ENCODE measurements around the gene OR10H1. TPM values are rescaled to one million over a fixed set of nuclear protein-coding genes. Genes with fewer than 3 reads are reported as not detected.
"Not testable (repeated sequence)": the region's sequence is repeated elsewhere in the genome, so short reads cannot be mapped to it uniquely, and the experiment has no call there.

The OR10H1 gene
- total and polyA plus RNA-seq, 10 donors = not detected

GRCh38 chr19:15788594-15789270 is 26.7 kb downstream of the OR10H1 start:
- Histone ChIP-seq H3K27ac (no peak overlapping the region), H3K36me3 (no peaks in the 10 kb centered on the region), H3K9me3 (no peaks in the 10 kb centered on the region), H3K4me3 (no peak overlapping the region), H3K27me3 (replicated peaks in 1 of 7) (peaks cover 0 to 47% (median 0%) of the 10 kb centered on the region in 7 donors), H3K4me1 (no peaks in the 10 kb centered on the region)
- WGBS, 5 donors = 73 to 86% (median 78%) methylated on average over 4 of the region's 4 CpGs
- intact Hi-C loops (cut with DNase I; ENCODE audit: low total_unique reads) = no loop called here
- TF ChIP-seq POLR2AphosphoS5 (IDR thresholded peaks at IDR 0.05) (no peak), POLR2A (IDR thresholded peaks at IDR 0.05) (no peak)
- TF ChIP-seq, protein P1, sequence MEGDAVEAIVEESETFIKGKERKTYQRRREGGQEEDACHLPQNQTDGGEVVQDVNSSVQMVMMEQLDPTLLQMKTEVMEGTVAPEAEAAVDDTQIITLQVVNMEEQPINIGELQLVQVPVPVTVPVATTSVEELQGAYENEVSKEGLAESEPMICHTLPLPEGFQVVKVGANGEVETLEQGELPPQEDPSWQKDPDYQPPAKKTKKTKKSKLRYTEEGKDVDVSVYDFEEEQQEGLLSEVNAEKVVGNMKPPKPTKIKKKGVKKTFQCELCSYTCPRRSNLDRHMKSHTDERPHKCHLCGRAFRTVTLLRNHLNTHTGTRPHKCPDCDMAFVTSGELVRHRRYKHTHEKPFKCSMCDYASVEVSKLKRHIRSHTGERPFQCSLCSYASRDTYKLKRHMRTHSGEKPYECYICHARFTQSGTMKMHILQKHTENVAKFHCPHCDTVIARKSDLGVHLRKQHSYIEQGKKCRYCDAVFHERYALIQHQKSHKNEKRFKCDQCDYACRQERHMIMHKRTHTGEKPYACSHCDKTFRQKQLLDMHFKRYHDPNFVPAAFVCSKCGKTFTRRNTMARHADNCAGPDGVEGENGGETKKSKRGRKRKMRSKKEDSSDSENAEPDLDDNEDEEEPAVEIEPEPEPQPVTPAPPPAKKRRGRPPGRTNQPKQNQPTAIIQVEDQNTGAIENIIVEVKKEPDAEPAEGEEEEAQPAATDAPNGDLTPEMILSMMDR (IDR thresholded peaks at IDR 0.05 in 8 of 11, conservative IDR thresholded peaks at IDR 0.05 in 3 of 11) = no peak
- no peak for DNase-seq

GRCh38 chr19:15787611-15788155 is 27.8 kb downstream of the OR10H1 start, which contains the start of gene OR10H5:
Gene OR10H5, plus strand, starts transcription at chr19:15787661. Its CDS starts 6,388 bp downstream, at chr19:15794049.
- H3K27ac ChIP-seq = no peak within 1 kb of the TSS
- no peak within 1 kb of the TSS for H3K4me3 ChIP-seq
- WGBS, 5 donors = 61 to 73% (median 65%) methylated on average over 5 to 6 of the region's 6 CpGs
- no peaks in the 10 kb centered on the region for H3K9me3 ChIP-seq
- TF ChIP-seq POLR2AphosphoS5 (IDR thresholded peaks at IDR 0.05) (no peak), POLR2A (IDR thresholded peaks at IDR 0.05) (no peak)
- TF ChIP-seq, protein P1 (IDR thresholded peaks at IDR 0.05 in 8 of 11, conservative IDR thresholded peaks at IDR 0.05 in 3 of 11) = no peak
- DNase-seq = no peak
- H3K4me1 ChIP-seq = no peaks in the 10 kb centered on the region
- H3K27me3 ChIP-seq (replicated peaks in 1 of 7) = peaks cover 0 to 47% (median 0%) of the 10 kb centered on the region in 7 donors
- intact Hi-C loops (cut with DNase I; ENCODE audit: low total_unique reads) = no loop called here
- H3K36me3 ChIP-seq = no peaks in the 10 kb centered on the region

DNA sequence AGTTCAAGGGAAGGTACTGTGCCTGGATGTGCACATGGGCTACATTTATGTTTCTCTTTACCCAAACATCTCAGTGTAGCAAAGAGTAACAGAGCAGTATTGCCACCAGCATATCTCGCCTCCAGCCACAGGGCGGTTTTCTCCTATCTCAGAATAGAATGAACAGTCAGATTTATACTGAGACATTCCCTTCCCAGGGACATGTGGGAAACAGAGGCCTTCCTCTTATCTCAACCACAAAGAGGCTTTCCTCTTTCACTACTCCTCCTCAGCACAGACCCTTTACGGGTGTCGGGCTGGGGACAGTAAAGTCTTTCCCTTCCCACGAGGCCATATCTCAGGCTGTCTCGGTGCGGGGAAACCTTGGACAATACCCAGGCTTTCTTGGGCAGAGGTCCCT is 32.6 kb downstream of the OR10H1 start:
- H3K9me3 ChIP-seq; intact Hi-C loops (cut with DNase I; ENCODE audit: low total_unique reads); H3K4me3 ChIP-seq; H3K27ac ChIP-seq; H3K36me3 ChIP-seq; DNase-seq; H3K4me1 ChIP-seq: not testable (repeated sequence)
- 36 to 61% (median 46%) methylated on average over 7 of the region's 7 CpGs for WGBS, 5 donors
- H3K27me3 ChIP-seq (replicated peaks in 1 of 7) = peaks cover 0 to 21% (median 0%) of the 10 kb centered on the region in 7 donors

DNA sequence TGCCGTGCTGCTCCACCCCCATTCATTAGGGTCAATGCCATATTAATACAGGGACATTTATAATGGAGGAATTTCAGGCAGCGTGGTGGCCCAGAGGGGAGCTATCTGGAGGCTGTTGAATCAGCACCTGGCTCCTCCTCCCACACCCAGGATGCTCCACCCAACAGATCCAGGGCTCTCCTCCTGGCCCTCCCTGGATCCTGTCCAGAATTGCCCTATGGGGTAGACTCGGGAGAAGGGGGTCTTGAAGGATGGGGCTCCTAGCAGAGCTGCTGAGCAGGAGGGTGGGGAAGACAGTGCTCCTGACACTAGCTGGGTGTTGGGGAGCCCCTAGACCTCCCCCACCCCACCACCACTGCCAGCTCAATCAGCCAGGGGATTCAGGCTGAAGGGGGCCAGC is 33.3 kb downstream of the OR10H1 start:
- H3K27me3 ChIP-seq (replicated peaks in 1 of 7) = peaks cover 0 to 20% (median 0%) of the 10 kb centered on the region in 7 donors
- no peak overlapping the region for H3K27ac ChIP-seq
- no peak overlapping the region for H3K4me3 ChIP-seq
- H3K36me3 ChIP-seq = no peaks in the 10 kb centered on the region
- TF ChIP-seq POLR2A (IDR thresholded peaks at IDR 0.05) (no peak), POLR2AphosphoS5 (IDR thresholded peaks at IDR 0.05) (no peak)
- TF ChIP-seq, protein P1 (IDR thresholded peaks at IDR 0.05 in 8 of 11, conservative IDR thresholded peaks at IDR 0.05 in 3 of 11) = no peak
- intact Hi-C loops (cut with DNase I; ENCODE audit: low total_unique reads) = no loop called here
- DNase-seq = no peak
- 64 to 86% (median 67%) methylated on average over 3 of the region's 3 CpGs for WGBS, 5 donors
- peaks cover 0 to 6% (median 0%) of the 10 kb centered on the region in 6 donors for H3K4me1 ChIP-seq
- H3K9me3 ChIP-seq = no peaks in the 10 kb centered on the region

Measured in spleen (tissue), 11 donors.